AG10803 (cell line): Measurements from ENCODE around the gene GPR152.

ENCODE experiments used
- DNase-seq: peaks from one replicate; pipeline ENCODE4 v3.0.0; 2010; ENCODE audit warnings: low read depth
- H3K4me3 ChIP-seq: 2 replicates; pipeline ENCODE4 v1.5.1; 2011; ENCODE audit warnings: mild to moderate bottlenecking, low read length, control low read depth
- CTCF ChIP-seq: conservative IDR thresholded peaks from 2 replicates; pipeline ENCODE4 v1.5.1; 2011; ENCODE audit warnings: mild to moderate bottlenecking, low read length, control low read depth, inconsistent platforms

The GPR152 gene

GRCh38 chr11:67452141-67452952 is at the start of gene GPR152:
TSS of gene GPR152 (minus strand) at chr11:67452729. CDS start at chr11:67452724, 5 bp downstream.
- no peak for TF ChIP-seq CTCF
- DNase-seq, result no peak
- H3K4me3 ChIP-seq, result no peak within 1 kb of the TSS

GRCh38 chr11:67501854-67502253 is 49.3 kb upstream of the GPR152 start:
- no peak overlapping the region for H3K4me3 ChIP-seq
- no peak for DNase-seq
- no peak for TF ChIP-seq CTCF

GRCh38 chr11:67500831-67501715 is 48.5 kb upstream of the GPR152 start:
- DNase-seq, result no peak
- H3K4me3 ChIP-seq, result no peak overlapping the region
- no peak for TF ChIP-seq CTCF

- H3K4me3 ChIP-seq, result no peak overlapping the region
- no peak for TF ChIP-seq CTCF
- DNase-seq, result no peak
Measured at GRCh38 chr11:67500484-67500821, 47.9 kb upstream of the GPR152 start.

- H3K4me3 ChIP-seq, result no peak overlapping the region
- no peak for DNase-seq
- no peak for TF ChIP-seq CTCF
Measured at GRCh38 chr11:67499808-67500483, 47.4 kb upstream of the GPR152 start.

GRCh38 chr11:67498544-67498972 is 46.0 kb upstream of the GPR152 start:
- no peak for TF ChIP-seq CTCF
- no peak for DNase-seq
- H3K4me3 ChIP-seq, result no peak overlapping the region
